GM19043 (cell line): ENCODE measurements around the gene CXCR1.
"Not testable (repeated sequence)": the region's sequence is repeated elsewhere in the genome, so short reads cannot be mapped to it uniquely, and the experiment has no call there.

Experiments
- ATAC-seq: cut with Tn5 transposase; IDR thresholded peaks from one replicate; pipeline ENCODE4 v1.9.1; 2021; ENCODE audit warnings: low read depth; ENCODE audit not compliant: unreplicated experiment

The CXCR1 gene

GRCh38 chr2:218162814-218163213, 3.9 kb downstream of the CXCR1 start:
- ATAC-seq, result no peak

- ATAC-seq, result no peak
Observed at GRCh38 chr2:218161644-218162043, 5.1 kb downstream of the CXCR1 start.

GRCh38 chr2:218155953-218156479, 10.7 kb downstream of the CXCR1 start:
- no peak for ATAC-seq

- no peak for ATAC-seq
Observed at GRCh38 chr2:218152777-218153176, 14.0 kb downstream of the CXCR1 start.

GRCh38 chr2:218152172-218152571, 14.6 kb downstream of the CXCR1 start:
- no peak for ATAC-seq

GRCh38 chr2:218149848-218150440, 16.8 kb downstream of the CXCR1 start:
- no peak for ATAC-seq

GRCh38 chr2:218149098-218149497, 17.7 kb downstream of the CXCR1 start:
- ATAC-seq, result no peak

- no peak for ATAC-seq
Observed at GRCh38 chr2:218146056-218146455, 20.7 kb downstream of the CXCR1 start.

GRCh38 chr2:218145124-218145523, 21.6 kb downstream of the CXCR1 start:
- ATAC-seq, result no peak

- ATAC-seq, result no peak
Observed at GRCh38 chr2:218138047-218138446, 28.7 kb downstream of the CXCR1 start.

- no peak for ATAC-seq
Observed at GRCh38 chr2:218137514-218137913, 29.2 kb downstream of the CXCR1 start.

GRCh38 chr2:218130822-218131221, 35.9 kb downstream of the CXCR1 start:
- no peak for ATAC-seq

- no peak for ATAC-seq
Observed at GRCh38 chr2:218130377-218130776, 36.4 kb downstream of the CXCR1 start.

- ATAC-seq, result no peak
Observed at GRCh38 chr2:218129458-218130135, 37.2 kb downstream of the CXCR1 start.

GRCh38 chr2:218128781-218129457, 37.8 kb downstream of the CXCR1 start:
- ATAC-seq, result no peak

GRCh38 chr2:218127929-218128455, 38.8 kb downstream of the CXCR1 start:
- ATAC-seq, result no peak

- no peak for ATAC-seq
Observed at GRCh38 chr2:218125626-218126080, 41.1 kb downstream of the CXCR1 start, which contains the start of gene CXCR2. Gene CXCR2 (plus strand): TSS chr2:218126028. CDS start chr2:218134802, 8,774 bp downstream.

- ATAC-seq, result no peak
Observed at GRCh38 chr2:218125095-218125494, 41.7 kb downstream of the CXCR1 start.

- no peak for ATAC-seq
Observed at GRCh38 chr2:218123986-218124385, 42.8 kb downstream of the CXCR1 start.

- ATAC-seq, result not testable (repeated sequence)
Observed at GRCh38 chr2:218122286-218122685, 44.5 kb downstream of the CXCR1 start.

- not testable (repeated sequence) for ATAC-seq
Observed at GRCh38 chr2:218121789-218122188, 45.0 kb downstream of the CXCR1 start.
